Stimulated activated naive CD4-positive, alpha-beta T cell (primary cell): ENCODE results near the gene GRID2.

Experiments used
- DNase-seq, 6 experiments: peaks; one replicate each; lab custom pipeline; 2025; lab: John Stamatoyannopoulos, UW

Gene GRID2

DNA sequence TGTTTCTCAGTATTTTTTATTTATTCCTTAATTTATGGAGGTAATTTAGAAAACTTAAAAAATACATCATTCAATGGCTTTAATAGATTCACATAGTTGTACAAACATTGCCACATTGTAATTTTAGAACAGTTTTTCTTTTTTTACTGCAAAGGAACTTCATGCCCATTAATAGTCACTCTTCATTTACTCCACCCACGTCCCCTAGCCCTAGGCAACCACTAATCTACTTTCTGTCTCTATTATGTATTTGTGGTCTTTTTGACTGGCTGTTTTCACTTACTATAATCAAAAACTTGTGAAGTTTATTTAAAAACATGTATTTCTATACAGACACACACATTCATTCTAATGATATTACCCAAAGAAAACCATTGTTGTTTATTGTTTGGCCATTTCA, 664.8 kb downstream of the GRID2 start:
- no peak for DNase-seq

DNA sequence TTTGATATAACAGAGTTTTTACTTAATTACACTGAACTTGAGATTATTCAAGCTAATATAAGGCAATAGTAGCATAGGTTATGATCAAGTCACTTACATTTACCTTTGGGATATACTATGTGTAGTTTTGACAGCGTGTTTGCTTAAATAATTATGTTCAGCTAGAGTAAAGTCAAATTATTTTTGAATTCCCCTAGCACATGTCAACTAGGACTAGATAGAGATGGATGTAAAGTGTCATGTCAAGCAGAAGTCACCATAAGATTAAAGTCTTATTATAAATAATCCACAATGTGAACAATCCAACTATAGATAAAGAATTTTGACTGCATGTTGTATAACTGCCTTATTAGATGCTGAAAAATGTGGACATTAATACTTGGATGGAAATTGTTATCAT, 665.2 kb downstream of the GRID2 start:
- DNase-seq = no peak

DNA sequence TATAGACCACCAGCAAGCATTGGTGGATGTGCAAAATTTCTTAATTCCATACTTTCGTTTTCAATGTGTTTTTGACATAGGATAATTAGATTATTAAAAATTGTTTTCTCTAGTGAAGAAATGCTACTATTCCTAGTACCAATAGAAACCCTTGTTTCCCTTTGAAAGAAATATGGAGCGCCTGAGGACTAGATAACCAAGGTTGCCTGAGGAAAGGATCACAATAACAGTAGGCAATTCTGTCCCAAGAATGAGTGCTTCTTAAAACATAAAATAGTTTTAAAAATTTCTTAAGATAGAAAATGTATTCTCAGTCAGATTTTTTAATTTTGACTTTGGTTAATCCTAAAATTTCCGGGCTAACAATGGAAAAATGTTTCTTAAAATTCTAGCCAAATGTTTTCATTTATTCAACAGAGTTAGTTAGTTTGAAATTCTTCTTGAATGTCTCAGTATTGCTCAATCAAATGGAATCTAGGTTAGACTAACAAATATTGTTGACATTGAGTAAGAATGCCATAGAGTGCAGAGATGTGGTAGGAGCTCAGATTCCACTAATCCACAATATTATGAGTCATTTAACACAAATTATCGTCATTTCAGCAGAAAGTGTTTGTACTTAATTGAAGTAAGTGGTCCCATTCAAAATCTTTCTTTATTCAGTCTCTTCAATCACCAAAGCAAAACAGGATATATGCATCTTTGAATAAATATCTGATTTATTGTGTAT, 666.0 kb downstream of the GRID2 start:
- DNase-seq = no peak

GRCh38 chr4:92970996-92971395, 667.2 kb downstream of the GRID2 start:
- no peak for DNase-seq

GRCh38 chr4:92988301-92988700, 684.5 kb downstream of the GRID2 start:
- DNase-seq = no peak

DNA sequence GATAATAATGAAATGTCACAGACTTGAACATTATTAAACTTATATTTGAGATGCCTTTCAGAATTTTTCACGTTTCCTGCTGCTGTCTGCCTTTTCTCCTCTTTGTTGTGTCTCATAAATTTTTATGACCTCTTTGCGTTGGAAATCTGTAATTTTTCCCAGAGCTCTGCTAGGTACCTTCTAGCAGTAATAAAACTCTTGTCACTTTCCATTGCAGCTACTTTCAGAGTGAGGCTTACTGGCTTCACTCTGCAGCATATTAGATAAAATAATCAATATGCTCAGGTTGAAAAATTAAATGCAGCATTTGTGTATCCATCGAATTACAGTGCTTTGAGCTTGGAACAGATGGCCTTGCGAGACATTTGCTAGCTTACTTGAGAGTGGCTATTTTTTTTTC, 689.0 kb downstream of the GRID2 start:
- no peak for DNase-seq

- no peak for DNase-seq
Measured at GRCh38 chr4:92994727-92995126, 691.0 kb downstream of the GRID2 start.

DNA sequence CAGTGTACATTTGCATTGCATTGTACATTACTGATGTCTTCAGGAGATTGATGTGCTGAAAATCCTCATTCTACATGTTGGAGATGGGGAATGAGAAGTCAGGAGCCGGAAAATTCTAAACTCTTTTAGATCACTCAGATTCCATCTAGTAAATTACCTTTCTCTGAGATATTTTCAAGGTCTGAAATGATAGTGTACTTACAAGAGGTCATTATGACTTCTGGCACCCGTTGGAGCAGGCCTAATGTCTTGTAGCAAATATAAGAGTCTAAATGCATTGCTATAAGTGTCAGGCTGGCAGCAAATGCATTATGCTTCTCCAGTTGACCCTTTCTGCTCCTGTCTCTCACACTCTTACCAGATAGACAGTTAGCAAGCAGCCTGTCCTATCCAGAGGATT, 692.8 kb downstream of the GRID2 start:
- no peak for DNase-seq

DNA sequence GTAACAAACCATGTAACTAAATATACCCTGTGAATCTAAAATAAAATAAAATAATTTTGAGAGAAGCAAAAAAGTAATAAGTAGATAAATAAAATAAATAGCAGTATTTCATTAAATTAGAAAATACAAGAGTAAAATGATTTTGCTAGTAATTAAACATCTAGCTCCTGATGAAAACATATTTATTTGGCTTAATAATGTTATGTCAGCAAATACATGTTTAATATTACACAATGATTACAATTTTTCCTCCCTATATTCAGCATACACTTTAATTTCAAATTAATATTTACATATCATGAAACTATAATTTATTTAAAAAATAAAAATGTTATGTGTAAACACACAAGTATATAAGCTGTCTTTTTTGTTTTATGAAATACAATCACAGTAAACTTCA, 697.1 kb downstream of the GRID2 start:
- no peak for DNase-seq

GRCh38 chr4:93002240-93002639, 698.5 kb downstream of the GRID2 start:
- DNase-seq = no peak

DNA sequence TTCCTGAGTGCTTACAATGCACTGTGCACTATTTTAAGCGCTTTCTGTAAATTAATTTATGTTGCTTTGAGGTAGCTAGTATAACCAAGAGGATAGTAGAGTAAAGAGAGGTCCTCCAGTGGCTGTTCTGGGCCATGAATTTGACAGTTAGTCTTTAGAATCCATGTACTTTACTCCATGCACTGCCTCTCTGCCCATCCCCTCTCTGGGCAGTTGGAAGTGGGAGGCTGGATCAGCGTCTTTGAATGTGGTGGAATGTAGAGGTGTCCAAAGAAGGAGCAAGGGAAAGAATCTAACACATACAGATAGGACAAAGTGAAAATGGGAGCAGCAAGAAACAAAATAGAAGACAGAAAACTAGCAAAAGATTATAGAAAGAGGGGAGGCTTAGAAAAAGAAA, 712.6 kb downstream of the GRID2 start:
- no peak for DNase-seq

- DNase-seq = no peak
Measured at GRCh38 chr4:93018243-93018642, 714.5 kb downstream of the GRID2 start.

DNA sequence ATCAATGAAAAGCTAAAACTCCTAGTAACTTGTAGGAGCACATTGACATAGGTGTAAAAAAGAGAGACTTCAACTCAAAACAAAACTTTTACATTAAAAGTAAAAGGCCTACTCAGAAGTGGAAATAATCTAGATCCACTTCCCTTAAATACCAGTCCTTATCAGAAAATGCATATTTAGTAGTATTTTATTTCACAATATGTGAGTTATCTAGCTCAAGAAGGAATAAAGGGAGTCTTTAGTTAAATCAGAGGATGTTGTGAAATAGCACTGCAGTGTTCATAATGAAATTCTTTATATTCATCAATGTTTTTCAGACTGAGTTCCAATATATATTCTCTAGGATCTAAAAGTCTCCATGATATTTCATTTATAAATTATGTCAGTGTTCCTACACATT, 715.0 kb downstream of the GRID2 start:
- DNase-seq = no peak

DNA sequence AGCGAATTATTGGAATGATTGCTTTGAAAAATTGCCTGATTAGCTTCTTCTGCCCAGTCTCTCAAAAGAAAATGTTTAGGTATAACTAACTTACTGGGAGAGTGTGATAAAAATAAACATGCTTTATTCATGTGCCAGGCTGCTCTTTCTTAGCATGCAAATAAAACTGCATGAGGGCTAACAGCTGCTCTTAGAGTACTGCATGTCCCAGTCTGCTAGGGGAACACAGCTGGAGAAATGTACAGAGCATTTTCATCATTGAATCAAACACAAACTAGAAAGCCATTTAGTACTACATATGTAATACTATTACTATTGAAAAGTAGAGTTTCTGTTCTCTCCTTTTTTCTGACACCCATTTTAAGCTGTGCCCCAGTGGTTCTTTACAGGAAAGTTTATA, 726.0 kb downstream of the GRID2 start:
- no peak for DNase-seq

DNA sequence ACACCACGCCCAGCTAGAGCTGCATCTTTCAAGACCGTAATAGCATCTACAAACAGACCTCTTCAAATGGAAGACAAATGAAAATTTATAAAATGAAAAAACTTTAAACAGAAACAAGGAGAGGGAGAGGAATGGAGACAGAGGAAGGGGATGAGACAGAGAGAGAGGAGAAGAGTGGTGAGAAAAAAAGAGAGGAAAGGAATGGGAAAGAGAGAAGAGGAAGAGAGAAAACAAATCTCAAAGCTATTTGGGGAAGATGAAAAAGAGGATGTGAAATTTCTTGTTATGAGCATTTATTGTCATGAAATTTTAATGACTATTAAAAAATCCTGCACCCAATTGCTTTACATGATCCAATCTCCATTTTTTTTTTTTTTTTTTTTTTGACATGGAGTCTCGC, 726.9 kb downstream of the GRID2 start:
- DNase-seq = no peak

DNA sequence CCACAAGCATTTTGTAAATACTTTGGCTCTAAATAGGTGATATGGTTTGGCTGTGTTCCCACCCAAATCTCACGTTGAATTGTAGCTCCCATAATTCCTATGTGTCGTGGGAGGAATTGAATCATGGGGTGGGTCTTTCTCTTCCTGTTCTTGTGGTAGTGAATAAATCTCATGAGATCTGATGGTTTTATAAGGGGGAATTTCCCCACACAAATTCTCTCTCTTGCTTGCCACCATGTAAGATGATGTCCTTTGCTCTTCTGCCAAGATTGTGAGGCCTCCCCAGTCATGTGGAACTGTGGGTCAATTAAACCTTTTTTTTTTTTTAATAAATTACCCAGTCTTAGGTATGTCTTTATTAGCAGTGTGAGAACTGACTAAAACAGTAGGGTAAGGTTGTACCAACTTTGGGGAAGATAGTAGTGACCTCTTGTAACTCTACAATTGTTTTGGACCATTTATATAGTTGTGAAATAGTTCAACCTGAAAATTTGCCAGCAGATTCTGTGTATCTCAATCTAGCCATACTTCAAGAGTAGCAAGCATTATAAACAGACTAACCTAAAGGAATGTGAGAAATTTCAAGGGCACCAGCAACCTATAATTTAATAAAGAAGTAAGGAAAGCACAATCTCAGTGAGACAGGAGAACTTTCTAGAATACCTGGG, 727.8 kb downstream of the GRID2 start:
- DNase-seq = no peak

DNA sequence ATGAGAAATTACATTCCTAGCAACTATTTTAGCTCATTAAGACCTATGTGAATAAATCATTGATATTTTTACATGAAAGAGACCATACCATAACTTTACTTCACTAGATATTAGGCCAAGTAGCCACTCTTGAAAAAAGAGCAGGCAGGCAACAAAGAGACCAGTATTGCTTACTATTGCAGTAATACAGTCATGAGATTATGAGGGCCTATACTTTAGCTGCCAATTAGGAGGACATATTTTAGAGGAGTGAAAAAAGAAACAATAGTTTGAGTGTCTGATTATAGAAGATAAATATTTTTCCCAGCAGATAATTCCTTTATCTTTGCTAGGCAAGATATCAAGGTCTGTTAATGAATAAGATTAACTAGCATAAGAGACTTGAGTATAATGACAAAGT, 739.0 kb downstream of the GRID2 start:
- DNase-seq = no peak

- DNase-seq = no peak
Measured at GRCh38 chr4:93053140-93053539, 749.4 kb downstream of the GRID2 start.

- DNase-seq = no peak
Measured at GRCh38 chr4:93061826-93062225, 758.1 kb downstream of the GRID2 start.

GRCh38 chr4:93063325-93063724, 759.6 kb downstream of the GRID2 start:
- no peak for DNase-seq

- no peak for DNase-seq
Measured at GRCh38 chr4:93065790-93066189, 762.0 kb downstream of the GRID2 start.

DNA sequence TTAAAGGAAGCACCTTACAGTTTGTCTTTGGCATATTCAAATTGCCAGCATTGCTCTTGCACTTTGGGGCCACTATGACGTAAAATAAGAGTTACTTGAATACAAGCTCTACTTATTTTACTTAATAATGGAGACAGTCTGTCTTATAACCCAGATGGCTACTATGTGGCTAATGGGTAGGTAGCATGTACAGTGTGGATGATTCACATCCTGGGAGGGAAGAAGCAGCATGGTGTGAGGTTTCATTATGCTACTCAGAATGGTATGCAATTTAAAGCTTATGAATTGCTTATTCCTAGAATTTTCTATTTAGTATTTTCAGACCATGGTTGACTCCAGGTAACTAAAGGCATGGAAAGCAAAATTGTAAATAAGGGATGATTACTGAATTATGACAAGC, 763.0 kb downstream of the GRID2 start:
- no peak for DNase-seq

GRCh38 chr4:93072292-93072691, 768.5 kb downstream of the GRID2 start:
- no peak for DNase-seq

DNA sequence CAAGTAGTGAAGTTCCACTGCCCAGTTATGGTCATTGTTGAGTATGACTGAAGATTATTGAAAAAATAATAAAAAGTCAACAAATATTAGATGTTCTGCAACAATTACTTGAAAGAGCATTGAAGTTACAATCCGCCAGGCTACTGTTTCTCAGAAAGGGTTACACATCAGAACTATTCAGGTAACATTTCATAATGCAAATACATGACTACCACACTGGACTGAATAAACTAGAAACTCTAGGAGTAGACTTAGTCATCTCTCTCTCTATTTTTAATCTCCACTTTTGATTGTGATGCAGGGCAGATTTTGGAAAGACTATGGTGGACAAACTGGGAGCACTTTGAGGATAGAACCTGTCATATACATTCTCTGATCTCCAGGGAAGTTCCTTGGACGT, 776.5 kb downstream of the GRID2 start:
- DNase-seq = no peak
